ENCODE data around the gene HIVEP2.

DNA sequence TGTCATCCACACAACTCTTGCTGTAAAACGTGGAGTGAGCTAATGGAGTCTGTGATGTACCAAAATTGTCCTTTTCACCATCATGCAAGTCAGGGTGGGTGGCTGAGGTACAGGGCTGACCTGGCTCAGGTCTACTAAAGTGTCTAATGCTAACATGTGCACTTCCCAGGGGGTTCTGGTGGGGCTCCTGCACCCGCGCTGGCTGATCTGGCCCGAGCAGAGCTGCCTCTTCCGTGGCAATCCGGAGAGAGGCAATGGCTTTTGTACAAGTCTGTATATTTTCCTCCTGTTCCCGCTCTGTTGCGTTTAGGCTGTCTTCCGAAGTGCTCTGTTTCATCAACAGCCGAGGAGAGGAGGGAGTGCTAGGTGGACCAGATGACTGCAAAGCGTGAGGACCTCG lies 191.8 kb downstream of the HIVEP2 start:
- TF ChIP-seq CTCF (IDR thresholded peaks at IDR 0.05) = no peak
- no peak for TF ChIP-seq POLR2A (IDR thresholded peaks at IDR 0.05)
